Measurements from ENCODE around the gene DCP1B.

Gene DCP1B

DNA sequence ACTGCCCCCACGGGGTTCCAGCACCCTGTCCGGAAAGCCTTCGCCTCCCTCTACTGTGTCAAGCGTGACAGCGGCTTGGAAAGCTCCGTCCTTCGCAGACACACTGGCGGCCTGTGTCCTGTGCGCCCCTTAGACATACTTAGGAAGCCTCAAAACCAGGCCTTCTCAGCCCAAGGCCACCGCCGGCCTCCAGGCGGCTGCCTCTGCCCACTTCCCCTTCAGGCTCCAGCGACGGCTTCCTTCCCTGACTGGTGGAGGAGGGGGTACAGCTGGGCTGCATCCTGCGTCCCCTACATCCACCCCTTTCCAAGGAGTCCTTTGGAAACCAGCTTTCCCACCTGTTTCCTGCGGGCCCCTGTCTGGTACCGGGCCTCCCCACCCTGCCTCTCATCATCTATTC is 83.3 kb downstream of the DCP1B start:
- no peaks in the 10 kb centered on the region for H3K9me3 ChIP-seq (ENCODE audit: control extremely low read depth in 1 of 5, control insufficient read depth in 4 of 5, insufficient read depth in 2 of 5, low read depth in 1 of 5, low read length in 4 of 5)
- no peaks in the 10 kb centered on the region for H3K27me3 ChIP-seq (replicated peaks in 2 of 5; ENCODE audit: control insufficient read depth in 4 of 5, insufficient read depth in 5 of 5, low read length in 4 of 5)
- ChIA-PET POLR2A (no interaction called here), CTCF (interaction anchor here (0.6 to 8.9 kb wide), 7 partner anchors 10 to 847 kb away, joined by 3 to 63 read pairs (median 4); no protein-coding TSS in a partner anchor)
- H3K4me3 ChIP-seq (ENCODE audit: control insufficient read depth in 1 of 7, extremely low read depth in 1 of 7, insufficient read depth in 4 of 7, low read depth in 2 of 7, low read length in 6 of 7): peak overlapping the region in 4 of 7 experiments; percentile 4 to 20 (median 12)
- peak overlapping the region in 1 of 2 experiments; percentile 49 for H3K27ac ChIP-seq (ENCODE audit: insufficient read depth in 1 of 2, low read depth in 1 of 2, low read length in 2 of 2, poor library complexity in 1 of 2, severe bottlenecking in 2 of 2)
- 2% methylated on average over 17 of the region's 17 CpGs for WGBS (ENCODE audit: insufficient coverage)
- H3K36me3 ChIP-seq (ENCODE audit: control insufficient read depth in 4 of 4, insufficient read depth in 4 of 4, low read length in 3 of 4): no peaks in the 10 kb centered on the region
- DNase-seq: peak; percentile 69 to 90 (median 85)
- H3K4me1 ChIP-seq (ENCODE audit: control extremely low read depth in 1 of 4, control insufficient read depth in 4 of 4, insufficient read depth in 4 of 4, low read length in 3 of 4): peaks cover 11 to 62% (median 50%) of the 10 kb centered on the region in 4 experiments

GRCh38 chr12:1920436-1920835 is 83.8 kb downstream of the DCP1B start:
- Histone ChIP-seq H3K4me3 (ENCODE audit: control insufficient read depth in 1 of 7, extremely low read depth in 1 of 7, insufficient read depth in 4 of 7, low read depth in 2 of 7, low read length in 6 of 7) (peak overlapping the region in 2 of 7 experiments; percentile 4), H3K9me3 (ENCODE audit: control extremely low read depth in 1 of 5, control insufficient read depth in 4 of 5, insufficient read depth in 2 of 5, low read depth in 1 of 5, low read length in 4 of 5) (no peaks in the 10 kb centered on the region), H3K27me3 (replicated peaks in 2 of 5; ENCODE audit: control insufficient read depth in 4 of 5, insufficient read depth in 5 of 5, low read length in 4 of 5) (no peaks in the 10 kb centered on the region), H3K27ac (ENCODE audit: insufficient read depth in 1 of 2, low read depth in 1 of 2, low read length in 2 of 2, poor library complexity in 1 of 2, severe bottlenecking in 2 of 2) (peak overlapping the region in 1 of 2 experiments; percentile 49), H3K4me1 (ENCODE audit: control extremely low read depth in 1 of 4, control insufficient read depth in 4 of 4, insufficient read depth in 4 of 4, low read length in 3 of 4) (peaks cover 11 to 67% (median 52%) of the 10 kb centered on the region in 4 experiments), H3K36me3 (ENCODE audit: control insufficient read depth in 4 of 4, insufficient read depth in 4 of 4, low read length in 3 of 4) (no peaks in the 10 kb centered on the region)
- DNase-seq: peak in 1 of 3 donors; percentile 35
- ChIA-PET CTCF (interaction anchor here (0.6 to 8.9 kb wide), 7 partner anchors 10 to 846 kb away, joined by 3 to 63 read pairs (median 4); no protein-coding TSS in a partner anchor), POLR2A (no interaction called here)
- 92% methylated on average over 6 of the region's 13 CpGs for WGBS (ENCODE audit: insufficient coverage)

DNA sequence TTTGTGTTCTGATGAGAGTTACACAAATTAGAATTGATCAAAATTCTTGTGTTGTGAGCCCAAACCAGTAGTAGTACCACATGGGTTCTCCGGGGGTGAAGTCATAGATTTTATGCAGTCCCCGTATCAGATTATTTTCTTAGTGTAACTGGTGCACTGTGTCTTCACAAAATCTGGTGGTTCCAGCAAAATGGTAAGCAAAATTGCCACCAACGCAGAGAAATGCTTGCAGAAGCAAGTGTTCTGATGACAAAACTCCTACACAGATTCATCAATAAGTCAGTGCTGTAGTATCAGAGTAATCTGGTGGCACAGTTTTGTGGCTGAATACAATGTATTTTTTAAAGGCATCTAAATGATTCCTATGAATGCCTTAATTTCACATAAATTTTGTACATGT is 84.5 kb downstream of the DCP1B start:
- Histone ChIP-seq H3K27ac (ENCODE audit: insufficient read depth in 1 of 2, low read depth in 1 of 2, low read length in 2 of 2, poor library complexity in 1 of 2, severe bottlenecking in 2 of 2) (no peak overlapping the region), H3K9me3 (ENCODE audit: control extremely low read depth in 1 of 5, control insufficient read depth in 4 of 5, insufficient read depth in 2 of 5, low read depth in 1 of 5, low read length in 4 of 5) (no peaks in the 10 kb centered on the region), H3K4me3 (ENCODE audit: control insufficient read depth in 1 of 7, extremely low read depth in 1 of 7, insufficient read depth in 4 of 7, low read depth in 2 of 7, low read length in 6 of 7) (no peak overlapping the region), H3K36me3 (ENCODE audit: control insufficient read depth in 4 of 4, insufficient read depth in 4 of 4, low read length in 3 of 4) (no peaks in the 10 kb centered on the region), H3K27me3 (replicated peaks in 2 of 5; ENCODE audit: control insufficient read depth in 4 of 5, insufficient read depth in 5 of 5, low read length in 4 of 5) (no peaks in the 10 kb centered on the region), H3K4me1 (ENCODE audit: control extremely low read depth in 1 of 4, control insufficient read depth in 4 of 4, insufficient read depth in 4 of 4, low read length in 3 of 4) (peaks cover 11 to 69% (median 55%) of the 10 kb centered on the region in 4 experiments)
- ChIA-PET CTCF (interaction anchor here (1.1 to 8.9 kb wide), 4 partner anchors 15 to 124 kb away, joined by 3 to 63 read pairs (median 5); no protein-coding TSS in a partner anchor), POLR2A (no interaction called here)
- WGBS (ENCODE audit: insufficient coverage): 100% methylated on average over 3 of the region's 3 CpGs
- DNase-seq: no peak

GRCh38 chr12:1919284-1919683 is 85.0 kb downstream of the DCP1B start:
- H3K9me3 ChIP-seq (ENCODE audit: control extremely low read depth in 1 of 5, control insufficient read depth in 4 of 5, insufficient read depth in 2 of 5, low read depth in 1 of 5, low read length in 4 of 5): no peaks in the 10 kb centered on the region
- H3K4me3 ChIP-seq (ENCODE audit: control insufficient read depth in 1 of 7, extremely low read depth in 1 of 7, insufficient read depth in 4 of 7, low read depth in 2 of 7, low read length in 6 of 7): peak overlapping the region in 1 of 7 experiments; percentile 67
- H3K27me3 ChIP-seq (replicated peaks in 2 of 5; ENCODE audit: control insufficient read depth in 4 of 5, insufficient read depth in 5 of 5, low read length in 4 of 5): no peaks in the 10 kb centered on the region
- 92% methylated on average over 5 of the region's 5 CpGs for WGBS (ENCODE audit: insufficient coverage)
- CTCF ChIA-PET: interaction anchor here (1.2 to 8.9 kb wide), 5 partner anchors 14 to 129 kb away, joined by 3 to 63 read pairs (median 5); no protein-coding TSS in a partner anchor
- H3K36me3 ChIP-seq (ENCODE audit: control insufficient read depth in 4 of 4, insufficient read depth in 4 of 4, low read length in 3 of 4): no peaks in the 10 kb centered on the region
- POLR2A ChIA-PET: no interaction called here
- H3K27ac ChIP-seq (ENCODE audit: insufficient read depth in 1 of 2, low read depth in 1 of 2, low read length in 2 of 2, poor library complexity in 1 of 2, severe bottlenecking in 2 of 2): no peak overlapping the region
- no peak for DNase-seq
- H3K4me1 ChIP-seq (ENCODE audit: control extremely low read depth in 1 of 4, control insufficient read depth in 4 of 4, insufficient read depth in 4 of 4, low read length in 3 of 4): peaks cover 11 to 65% (median 54%) of the 10 kb centered on the region in 4 experiments

- Histone ChIP-seq H3K4me3 (ENCODE audit: control insufficient read depth in 1 of 7, extremely low read depth in 1 of 7, insufficient read depth in 4 of 7, low read depth in 2 of 7, low read length in 6 of 7) (peak overlapping the region in 5 of 7 experiments; percentile 24 to 67 (median 60)), H3K27me3 (replicated peaks in 2 of 5; ENCODE audit: control insufficient read depth in 4 of 5, insufficient read depth in 5 of 5, low read length in 4 of 5) (no peaks in the 10 kb centered on the region), H3K9me3 (ENCODE audit: control extremely low read depth in 1 of 5, control insufficient read depth in 4 of 5, insufficient read depth in 2 of 5, low read depth in 1 of 5, low read length in 4 of 5) (no peaks in the 10 kb centered on the region), H3K4me1 (ENCODE audit: control extremely low read depth in 1 of 4, control insufficient read depth in 4 of 4, insufficient read depth in 4 of 4, low read length in 3 of 4) (peaks cover 11 to 63% (median 54%) of the 10 kb centered on the region in 4 experiments), H3K27ac (ENCODE audit: insufficient read depth in 1 of 2, low read depth in 1 of 2, low read length in 2 of 2, poor library complexity in 1 of 2, severe bottlenecking in 2 of 2) (peak overlapping the region in 1 of 2 experiments; percentile 77), H3K36me3 (ENCODE audit: control insufficient read depth in 4 of 4, insufficient read depth in 4 of 4, low read length in 3 of 4) (no peaks in the 10 kb centered on the region)
- WGBS (ENCODE audit: insufficient coverage): 93% methylated on average over 4 of the region's 6 CpGs
- POLR2A ChIA-PET: no interaction called here
- no peak for DNase-seq
- CTCF ChIA-PET: interaction anchor here (0.9 to 8.9 kb wide), 7 partner anchors 10 to 129 kb away, joined by 3 to 63 read pairs (median 6); no protein-coding TSS in a partner anchor
Observed at GRCh38 chr12:1918884-1919236, 85.4 kb downstream of the DCP1B start.

GRCh38 chr12:1918081-1918883 is 86.0 kb downstream of the DCP1B start, which contains the start of gene CACNA2D4:
Gene CACNA2D4, minus strand, starts transcription at chr12:1918652. Its CDS starts 179 bp downstream, at chr12:1918473.
- peaks cover 11 to 63% (median 54%) of the 10 kb centered on the region in 4 experiments for H3K4me1 ChIP-seq (ENCODE audit: control extremely low read depth in 1 of 4, control insufficient read depth in 4 of 4, insufficient read depth in 4 of 4, low read length in 3 of 4)
- CTCF ChIA-PET: interaction anchor here (0.5 to 8.9 kb wide), 7 partner anchors 11 to 722 kb away, joined by 3 to 63 read pairs (median 6); no protein-coding TSS in a partner anchor
- H3K27ac ChIP-seq (ENCODE audit: insufficient read depth in 1 of 2, low read depth in 1 of 2, low read length in 2 of 2, poor library complexity in 1 of 2, severe bottlenecking in 2 of 2): peak within 1 kb of the TSS; percentile 61 to 77
- no peaks in the 10 kb centered on the region for H3K9me3 ChIP-seq (ENCODE audit: control extremely low read depth in 1 of 5, control insufficient read depth in 4 of 5, insufficient read depth in 2 of 5, low read depth in 1 of 5, low read length in 4 of 5)
- peak in 2 of 3 donors; percentile 52 to 61 for DNase-seq
- POLR2A ChIA-PET: interaction anchor here (0.6 to 1.3 kb wide), 5 partner anchors 10 to 121 kb away, joined by 3 to 4 read pairs (median 3); no protein-coding TSS in a partner anchor
- WGBS (ENCODE audit: insufficient coverage): 8% methylated on average over 14 of the region's 18 CpGs
- no peaks in the 10 kb centered on the region for H3K36me3 ChIP-seq (ENCODE audit: control insufficient read depth in 4 of 4, insufficient read depth in 4 of 4, low read length in 3 of 4)
- H3K4me3 ChIP-seq (ENCODE audit: control insufficient read depth in 1 of 7, extremely low read depth in 1 of 7, insufficient read depth in 4 of 7, low read depth in 2 of 7, low read length in 6 of 7): peak within 1 kb of the TSS in 6 of 7 experiments; percentile 8 to 67 (median 54)
- no peaks in the 10 kb centered on the region for H3K27me3 ChIP-seq (replicated peaks in 2 of 5; ENCODE audit: control insufficient read depth in 4 of 5, insufficient read depth in 5 of 5, low read length in 4 of 5)

Data from common myeloid progenitor, CD34-positive (primary cell).